IPS-NIHi7 (cell line): ENCODE measurements around the gene EEF1A2.
A peak's percentile ranks its signal among the peaks of the same experiment; 100 is the strongest.

Experiments used
- DNase-seq: peaks from one replicate; pipeline ENCODE4 v3.0.0; 2012; ENCODE audit warnings: mixed read lengths; ENCODE audit errors: extremely low spot score

Gene EEF1A2

DNA sequence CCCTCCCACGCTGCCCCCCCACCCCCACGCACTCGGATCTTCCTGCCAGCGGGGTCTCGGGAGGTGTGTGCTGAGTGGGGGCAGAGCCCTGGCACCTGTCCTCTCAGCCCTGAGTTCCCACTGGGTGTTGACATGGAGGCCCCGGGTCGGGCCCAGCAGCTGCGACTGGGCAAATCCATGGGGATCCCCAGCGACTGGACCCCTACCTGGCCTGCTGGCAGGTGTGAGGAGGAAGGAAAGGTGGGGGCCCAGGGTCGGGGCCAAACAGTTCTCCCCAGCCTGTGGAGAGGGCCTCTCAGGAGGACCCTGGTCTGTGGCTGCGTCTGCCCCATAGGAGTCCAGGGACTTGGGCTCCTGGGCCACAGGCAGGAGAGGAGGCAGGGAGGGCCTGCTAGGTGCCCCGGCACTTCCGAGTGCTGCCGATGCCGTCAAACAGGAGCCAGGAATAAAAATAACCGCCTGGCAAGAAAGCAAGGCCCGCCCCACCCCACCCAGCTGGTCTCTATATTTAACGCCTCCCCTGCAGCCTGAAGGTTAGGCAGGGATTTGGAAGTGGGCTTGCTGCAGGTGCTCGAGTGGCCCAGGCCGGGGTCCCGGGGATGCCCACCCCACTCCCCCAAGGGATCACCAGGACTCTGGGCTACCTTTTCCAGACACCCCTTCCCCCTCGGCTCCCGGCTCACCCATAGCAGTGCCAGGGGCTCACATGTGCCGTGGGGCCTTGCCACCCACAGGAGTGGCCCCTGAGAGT lies 1.4 kb upstream of the EEF1A2 start:
- no peak for DNase-seq

DNA sequence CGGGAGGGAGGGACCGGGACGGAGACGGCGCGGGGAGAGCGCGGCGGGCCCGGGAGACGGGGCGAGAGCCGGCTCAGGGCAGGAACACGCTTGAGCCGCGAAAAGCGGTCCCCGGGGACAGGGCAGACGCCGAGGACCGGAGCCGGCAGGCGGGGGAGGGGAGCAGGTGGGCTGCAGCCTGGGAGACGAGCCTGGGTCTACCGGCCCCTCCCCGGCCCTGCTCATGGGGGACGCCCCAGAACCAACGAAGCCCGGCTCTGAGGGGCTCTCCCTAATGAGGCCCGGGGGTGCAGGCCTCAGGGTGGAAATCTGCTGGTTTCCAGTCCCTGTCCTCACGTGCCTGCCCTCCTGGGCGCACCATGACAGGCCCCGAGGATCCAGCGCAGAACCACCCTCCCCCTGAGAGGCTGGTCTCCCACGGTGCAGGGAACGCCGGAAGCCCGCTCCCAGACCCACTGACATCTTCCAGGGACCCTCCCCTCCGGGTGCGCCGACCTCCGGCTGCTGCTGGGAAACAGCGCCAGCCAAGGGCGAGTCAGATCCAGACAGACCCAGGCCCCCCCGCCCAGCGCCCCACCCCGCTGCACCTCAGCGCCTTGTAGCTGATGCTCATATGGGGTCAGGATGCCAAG lies 571 bp upstream of the EEF1A2 start:
- DNase-seq = no peak

DNA sequence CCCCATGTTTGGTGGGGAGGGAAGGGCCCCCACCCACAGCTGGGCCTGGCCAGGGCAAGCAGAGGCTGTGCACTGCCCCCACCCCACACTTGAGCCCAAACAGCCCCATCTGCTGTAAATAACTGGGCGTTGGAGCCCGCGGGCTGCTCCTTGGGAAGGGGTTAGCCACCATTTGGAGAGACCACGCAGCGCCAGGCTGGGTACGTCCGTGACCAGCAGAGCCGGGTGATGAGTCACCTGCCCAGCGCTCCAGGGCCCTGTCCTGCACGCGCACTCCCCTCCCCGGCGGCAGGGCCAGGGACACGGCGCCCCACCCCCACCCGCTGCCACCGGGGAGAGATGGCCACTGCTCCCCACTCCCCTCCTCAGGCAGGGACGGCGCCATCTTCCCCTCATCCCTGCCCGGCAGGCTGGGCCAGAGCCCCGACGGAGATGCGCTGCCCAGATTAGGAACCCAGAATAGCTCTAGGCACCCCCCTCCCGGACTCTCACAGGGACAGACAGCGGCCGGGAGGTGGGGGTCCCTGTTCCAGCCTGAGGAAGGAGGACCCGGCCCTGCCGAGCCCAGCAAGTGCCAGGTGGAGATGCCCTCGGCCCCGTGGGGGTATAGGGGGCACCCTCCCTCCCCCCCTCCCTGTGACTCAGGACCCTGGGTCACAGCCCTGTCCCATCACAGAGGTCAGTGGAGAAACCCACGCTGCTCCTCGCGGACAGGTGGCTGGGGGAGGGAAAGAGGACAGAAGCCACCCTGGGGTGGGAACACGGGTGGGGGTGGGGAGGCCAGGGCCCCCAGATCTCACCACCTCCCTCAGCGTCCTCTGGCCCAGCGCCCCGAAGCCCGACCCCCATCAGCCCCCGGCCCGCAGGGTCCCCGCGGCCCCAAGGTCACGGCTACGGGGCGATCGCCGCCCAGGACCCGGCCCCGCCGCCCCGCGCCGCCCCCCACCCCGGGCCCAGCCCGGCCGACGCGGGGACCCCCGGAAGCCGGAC lies 642 bp downstream of the EEF1A2 start:
- peak; percentile 66 for DNase-seq

DNA sequence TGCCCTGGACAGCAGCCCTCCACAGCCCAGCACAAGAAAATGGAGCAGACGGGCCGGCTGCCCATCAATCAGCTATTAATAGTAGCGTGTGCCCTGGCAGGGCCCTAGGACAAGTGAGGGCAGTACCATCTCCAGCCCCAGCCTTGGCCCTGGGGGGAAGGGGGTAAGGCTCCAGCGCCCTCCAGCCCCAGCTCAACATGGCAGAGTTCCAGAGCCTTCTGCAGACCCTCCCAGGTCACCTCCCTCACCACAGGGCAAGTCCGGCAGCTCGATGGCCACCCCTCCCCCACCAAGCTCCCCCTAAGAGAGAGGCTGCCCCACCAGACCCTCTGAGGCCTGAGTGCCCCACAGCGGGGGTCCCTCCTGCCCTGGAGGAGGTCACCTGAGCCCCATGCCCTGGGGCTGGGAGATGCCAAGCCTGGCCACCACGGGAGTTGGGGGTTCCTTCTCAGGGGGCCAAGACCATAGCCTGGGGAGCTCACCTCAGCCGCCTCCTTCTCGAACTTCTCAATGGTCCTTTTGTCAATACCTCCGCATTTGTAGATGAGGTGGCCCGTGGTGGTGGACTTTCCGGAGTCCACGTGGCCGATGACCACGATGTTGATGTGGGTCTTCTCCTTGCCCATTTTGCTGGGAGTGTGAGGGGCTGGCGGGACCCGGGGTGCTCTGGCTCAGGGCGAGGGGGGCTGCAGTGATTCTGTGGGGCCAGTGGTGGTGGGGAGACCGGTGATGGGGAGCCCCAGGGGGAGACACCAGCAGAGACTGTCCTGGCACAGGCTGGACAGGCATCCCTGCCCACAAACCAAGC lies 1.5 kb downstream of the EEF1A2 start:
- DNase-seq = no peak

DNA sequence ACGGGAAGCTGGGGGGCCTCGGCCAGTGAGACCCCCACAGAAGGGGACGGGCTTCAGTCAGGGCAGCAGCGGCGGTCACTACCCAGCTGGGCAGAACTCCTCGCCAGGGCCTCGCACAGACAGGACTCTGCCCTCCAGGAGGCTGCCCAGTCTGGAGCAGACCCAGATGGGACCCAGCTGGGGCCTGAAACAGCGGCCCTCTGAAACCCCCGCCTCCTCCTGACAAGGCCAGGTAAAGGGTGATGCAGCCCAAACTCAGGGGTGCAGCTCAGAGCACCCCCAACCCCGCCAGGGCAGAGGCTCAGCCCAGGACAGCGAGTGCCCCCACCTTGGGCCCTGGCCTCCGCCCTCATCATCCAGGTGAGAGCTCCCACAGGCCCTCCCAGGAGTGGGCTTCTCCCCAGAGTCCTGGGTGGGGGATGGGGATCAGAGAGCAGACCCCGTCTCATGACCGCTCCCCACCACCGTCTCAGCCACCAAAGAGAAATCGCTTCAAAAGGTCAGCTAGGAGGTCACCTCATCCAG lies 2.2 kb downstream of the EEF1A2 start:
- no peak for DNase-seq

DNA sequence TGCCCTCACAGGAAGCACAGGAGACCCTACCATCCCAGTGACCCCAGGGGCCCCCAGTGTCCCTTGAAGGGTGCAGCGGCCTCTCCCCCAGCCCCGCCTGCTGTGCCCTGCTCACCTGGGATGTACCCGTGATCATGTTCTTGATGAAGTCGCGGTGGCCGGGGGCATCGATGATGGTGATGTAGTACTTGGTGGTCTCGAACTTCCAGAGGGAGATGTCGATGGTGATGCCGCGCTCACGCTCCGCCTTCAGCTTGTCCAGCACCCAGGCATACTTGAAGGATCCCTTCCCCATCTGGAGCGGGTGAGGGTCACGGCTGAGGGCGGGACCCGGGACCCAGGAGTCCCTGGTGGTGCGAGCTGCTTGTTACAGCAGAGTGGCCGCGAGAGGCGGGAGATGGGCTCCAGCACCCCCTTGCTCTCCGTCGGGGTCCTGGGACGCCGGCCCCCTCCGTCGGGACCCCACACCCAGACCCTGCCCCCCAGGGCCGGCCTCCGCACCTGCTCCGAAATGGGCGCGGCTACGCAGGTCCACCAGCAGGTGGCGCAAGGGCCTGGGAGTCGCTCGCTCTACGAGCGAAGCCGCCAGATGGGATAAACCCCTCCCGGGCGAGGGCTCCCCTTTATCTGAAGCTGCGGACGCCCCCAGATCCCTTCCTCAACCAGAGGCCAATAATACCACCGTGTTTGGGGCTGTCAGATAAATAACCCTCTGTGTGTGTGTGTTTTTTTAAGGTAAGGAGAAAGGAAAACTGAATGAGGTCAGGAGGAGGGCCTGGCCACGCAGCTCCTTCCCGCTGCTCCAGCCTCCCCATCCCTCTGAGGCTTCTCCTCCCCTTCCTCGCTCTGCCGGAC lies 2.9 kb downstream of the EEF1A2 start:
- DNase-seq = peak; percentile 84

DNA sequence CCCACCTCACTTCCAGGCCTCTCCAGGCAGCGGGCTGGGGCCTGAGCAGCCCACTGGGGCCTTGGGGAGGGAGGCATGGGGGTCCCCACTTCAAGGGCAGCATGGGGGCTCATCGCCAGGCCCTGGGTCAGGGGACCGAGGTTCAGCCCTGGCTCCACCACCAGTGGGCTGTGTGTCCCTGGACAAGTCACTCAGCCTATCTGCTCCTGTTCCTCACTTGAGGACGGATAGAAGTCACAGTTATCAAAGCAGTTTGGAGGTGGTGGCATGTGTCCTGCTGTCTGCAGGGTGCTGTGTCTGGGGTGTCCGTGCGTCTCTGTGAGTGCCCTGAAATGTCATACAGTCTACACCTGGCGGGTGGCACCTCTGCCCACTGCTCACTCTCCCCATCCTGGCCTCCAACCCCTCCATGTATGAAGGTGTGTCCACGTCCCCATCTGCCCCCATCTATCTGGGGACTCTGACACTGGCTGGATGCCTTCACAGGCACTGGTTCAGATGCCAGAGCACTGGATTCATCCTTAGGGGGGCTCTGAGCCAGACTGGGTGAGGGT lies 3.6 kb downstream of the EEF1A2 start:
- DNase-seq = no peak

DNA sequence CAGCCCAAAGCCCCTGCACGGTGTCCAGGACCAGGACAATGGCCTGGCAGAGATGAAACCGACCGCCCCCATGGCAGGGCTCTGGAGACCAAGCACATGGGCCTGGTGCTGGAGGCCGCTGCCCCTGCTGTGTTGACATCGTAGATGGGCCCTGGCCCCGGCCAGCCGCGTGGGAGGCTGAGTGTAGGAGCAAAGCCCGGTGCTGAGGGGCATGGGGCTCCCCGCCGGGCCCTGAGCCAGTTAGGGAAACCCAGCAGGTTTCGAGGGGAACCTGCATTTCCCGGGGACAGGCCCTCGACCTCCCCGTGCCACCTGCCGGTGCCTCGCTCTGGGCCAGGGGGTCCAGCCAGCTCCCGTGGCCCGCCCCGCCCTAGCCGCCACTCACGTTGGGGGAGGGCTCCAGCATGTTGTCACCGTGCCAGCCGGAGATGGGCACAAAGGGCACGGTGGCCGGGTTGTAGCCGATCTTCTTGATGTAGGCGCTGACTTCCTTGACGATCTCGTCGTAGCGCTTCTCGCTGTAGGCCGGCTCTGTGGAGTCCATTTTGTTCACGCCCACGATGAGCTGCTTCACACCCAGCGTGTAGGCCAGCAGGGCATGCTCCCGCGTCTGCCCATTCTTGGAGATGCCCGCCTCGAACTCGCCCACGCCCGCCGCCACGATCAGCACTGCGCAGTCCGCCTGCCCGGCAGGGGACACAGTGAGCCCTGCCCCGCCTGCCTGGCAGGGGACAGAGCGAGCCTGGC lies 4.3 kb downstream of the EEF1A2 start:
- no peak for DNase-seq

DNA sequence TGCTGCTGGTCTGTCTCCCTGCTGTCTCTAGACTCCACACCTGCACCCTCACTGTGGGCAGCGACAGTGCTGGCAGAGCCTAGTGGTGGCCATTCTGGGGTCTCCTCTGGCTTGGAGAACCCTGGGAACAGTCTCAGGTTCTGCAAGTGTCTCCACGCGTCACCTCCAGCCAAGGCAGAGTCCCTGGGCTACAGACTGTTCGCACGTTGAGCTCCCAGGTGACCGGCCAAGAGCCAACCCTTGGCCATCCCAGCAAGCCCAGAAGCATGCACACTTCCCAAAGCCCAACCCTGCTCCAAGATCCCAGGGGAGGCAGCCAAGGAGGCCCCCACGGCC lies 4.8 kb downstream of the EEF1A2 start:
- DNase-seq = no peak

DNA sequence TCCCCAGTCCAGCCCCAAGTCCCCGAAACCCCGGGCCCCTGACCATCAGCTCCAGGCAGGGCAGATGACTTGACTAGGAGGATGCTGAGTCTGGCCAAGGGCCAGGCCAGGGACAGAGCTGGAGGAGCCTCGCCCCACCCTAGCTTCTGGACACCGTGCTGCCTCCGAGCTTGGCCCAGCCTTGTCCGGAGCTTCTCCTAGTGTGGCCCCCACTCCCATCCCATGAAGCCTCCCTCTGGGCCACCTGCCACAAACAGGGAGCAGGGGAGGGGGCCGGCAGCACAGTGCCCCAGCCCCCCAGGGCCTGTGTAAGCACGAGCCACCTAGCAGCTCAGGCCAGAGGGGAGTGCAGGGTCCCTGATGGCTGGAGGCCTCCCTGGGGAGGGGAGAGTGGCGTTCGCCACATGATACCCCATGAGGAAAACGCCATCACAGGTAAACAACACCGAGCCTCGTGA lies 5.3 kb downstream of the EEF1A2 start:
- no peak for DNase-seq

DNA sequence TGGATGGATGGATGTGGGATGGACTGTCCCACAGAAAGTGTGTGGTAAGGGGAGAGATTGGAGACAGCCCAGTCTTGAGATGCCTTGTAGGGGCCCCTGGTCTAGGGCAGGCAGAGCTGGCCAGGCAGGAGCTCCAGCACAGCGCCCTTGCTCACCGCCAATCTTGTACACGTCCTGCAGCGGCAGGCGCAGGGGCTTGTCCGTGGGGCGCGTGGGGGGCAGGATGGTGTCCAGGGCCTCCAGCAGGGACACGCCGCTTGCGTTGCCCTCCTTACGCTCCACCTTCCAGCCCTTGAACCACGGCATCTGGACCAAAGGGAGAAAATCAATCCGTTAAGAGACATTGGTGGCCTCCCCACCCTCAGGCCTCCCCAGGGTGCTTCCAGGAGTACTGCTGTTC lies 5.9 kb downstream of the EEF1A2 start:
- DNase-seq = no peak

DNA sequence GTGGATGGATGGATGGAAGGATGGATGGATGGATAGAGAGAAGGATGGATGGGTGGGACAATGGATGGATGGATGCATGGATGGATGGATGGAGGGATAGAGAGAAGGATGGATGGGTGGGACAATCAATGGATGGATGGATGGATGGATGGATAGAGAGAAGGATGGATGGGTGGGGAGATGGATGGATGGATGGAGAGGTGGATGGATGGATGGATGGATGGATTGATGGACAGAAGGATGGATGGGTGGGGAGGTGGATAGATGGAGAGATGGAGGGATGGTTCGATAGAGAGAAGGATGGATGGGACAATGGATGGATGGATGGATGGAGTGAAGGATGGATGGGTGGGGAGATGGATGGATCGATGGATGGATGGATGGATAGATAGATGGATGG lies 6.4 kb downstream of the EEF1A2 start:
- no peak for DNase-seq

DNA sequence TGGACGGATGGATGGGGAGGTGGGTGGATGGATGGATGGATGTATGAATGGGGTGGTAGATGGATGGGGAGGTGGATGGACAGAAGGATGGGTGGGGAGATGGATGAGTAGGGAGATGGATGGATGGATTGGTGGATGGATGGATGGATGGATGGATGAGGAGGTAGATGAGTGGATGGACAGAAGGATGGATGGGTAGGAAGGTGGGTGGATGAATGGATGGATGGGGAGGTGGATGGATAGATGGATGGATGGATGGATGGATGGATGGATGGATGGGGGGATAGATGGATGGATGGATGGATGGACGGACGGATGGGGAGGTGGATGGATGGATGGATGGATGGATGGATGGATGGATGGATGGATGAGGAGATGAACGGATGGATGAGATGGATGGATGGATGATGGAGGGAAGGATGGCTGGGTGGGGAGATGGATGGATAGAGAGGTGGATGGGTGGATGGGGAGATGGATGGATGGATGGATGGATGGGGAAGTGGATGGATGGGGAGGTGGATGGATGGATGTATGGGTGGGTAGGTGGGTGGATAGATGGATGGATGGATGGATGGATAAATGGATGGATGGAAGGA lies 7.2 kb downstream of the EEF1A2 start:
- no peak for DNase-seq

DNA sequence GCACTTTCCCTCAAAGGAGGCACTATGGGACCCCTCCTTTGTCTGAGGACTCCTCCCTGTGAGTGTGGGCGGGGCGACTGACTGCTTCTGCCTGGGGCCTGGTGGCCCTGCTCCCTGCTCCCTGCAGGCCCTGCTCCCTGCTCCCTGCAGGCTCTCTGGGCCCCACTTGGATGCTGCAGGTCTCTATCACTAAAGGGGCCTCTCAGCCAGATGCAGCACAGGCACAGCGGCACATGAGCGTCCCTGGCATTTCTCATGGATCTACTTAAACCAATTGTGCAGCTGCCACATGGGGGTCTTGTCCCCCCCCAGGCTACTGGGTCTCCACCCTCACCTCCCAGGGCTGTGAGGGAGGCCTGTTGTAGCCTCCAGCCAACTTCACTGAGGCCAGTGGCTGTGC lies 7.8 kb downstream of the EEF1A2 start:
- DNase-seq = no peak

DNA sequence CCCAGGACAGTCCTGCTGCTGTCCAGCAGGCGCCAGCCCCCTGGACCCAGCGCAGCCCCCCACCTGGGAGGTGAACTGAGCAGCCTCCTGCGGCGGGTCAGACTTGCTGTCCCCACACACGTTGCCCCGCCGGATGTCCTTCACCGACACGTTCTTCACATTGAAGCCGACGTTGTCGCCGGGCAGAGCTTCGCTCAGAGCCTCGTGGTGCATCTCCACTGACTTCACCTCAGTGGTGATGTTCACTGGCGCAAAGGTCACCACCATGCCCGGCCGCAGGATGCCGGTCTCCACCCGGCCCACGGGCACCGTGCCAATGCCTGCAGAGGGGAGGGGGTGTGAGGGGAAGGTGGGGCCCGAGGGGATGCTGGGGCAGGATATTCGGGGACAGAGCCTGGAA lies 8.5 kb downstream of the EEF1A2 start:
- DNase-seq = no peak

DNA sequence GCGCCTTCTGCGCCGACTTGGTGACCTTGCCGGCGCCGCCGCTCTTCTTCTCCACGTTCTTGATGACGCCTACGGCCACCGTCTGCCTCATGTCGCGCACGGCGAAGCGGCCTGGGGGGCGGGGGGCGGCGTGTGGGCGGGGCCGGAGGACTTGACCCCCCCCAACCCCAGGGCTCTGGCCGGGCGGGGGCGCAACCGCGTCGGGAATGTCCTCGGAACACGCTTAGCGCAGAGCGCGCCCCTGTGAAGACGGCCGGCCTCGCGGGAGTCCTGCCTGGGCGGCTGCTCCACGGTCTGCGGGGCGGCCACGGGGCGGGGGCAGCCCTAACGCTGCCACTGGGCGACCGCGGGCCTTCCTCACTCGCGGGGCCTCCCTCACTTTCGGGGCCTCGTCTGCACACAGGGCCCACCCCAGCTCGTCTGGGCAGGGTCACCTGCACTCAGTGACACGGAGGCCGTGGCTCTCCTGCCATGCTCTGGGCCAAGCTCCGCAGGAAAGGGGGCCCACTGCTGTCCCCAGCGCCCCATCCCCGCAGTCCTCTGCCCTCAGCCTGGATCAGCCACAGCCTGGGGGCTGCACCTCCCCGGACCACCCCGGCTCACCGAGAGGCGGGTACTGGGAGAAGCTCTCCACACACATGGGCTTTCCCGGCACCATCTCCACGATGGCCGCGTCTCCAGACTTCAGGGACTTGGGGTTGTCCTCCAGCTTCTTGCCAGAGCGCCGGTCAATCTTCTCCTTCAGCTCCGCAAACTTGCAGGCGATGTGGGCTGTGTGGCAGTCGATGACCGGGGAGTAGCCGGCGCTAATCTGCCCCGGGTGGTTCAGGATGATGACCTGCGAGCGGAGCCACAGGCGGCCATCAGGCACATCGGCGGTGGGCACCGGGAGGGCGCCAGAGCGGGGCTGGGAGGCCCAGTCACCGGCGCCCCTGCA lies 10.3 kb downstream of the EEF1A2 start:
- DNase-seq = no peak

DNA sequence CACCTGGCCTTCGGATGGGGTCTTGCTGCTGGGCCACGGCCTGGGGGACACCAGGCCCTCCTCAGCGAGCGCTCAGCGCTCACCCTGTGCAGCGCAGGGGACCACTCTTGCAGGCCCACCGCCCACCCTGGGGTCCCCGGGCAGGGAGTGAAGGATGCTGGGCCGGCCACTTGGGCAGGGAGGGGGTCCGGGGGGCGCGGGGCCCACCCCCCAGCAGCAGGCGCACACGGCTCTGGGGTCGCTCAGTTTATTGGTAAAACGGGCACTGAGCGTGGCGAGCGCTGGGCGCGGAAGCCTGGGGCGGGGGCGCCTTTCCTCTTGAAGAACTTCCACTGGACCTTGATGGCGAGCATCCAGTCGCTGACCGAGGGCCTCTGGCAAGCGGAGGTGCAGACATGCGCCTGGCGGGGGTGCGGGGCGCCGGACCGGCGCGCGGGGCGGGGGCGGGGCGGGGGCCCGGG lies 11.1 kb downstream of the EEF1A2 start:
- no peak for DNase-seq
